Measurements from ENCODE around the gene CFAP157. TPM values are rescaled to one million over a fixed set of nuclear protein-coding genes. Genes with fewer than 3 reads are reported as not detected.
A peak's percentile ranks its signal among the peaks of the same experiment; 100 is the strongest.

Gene CFAP157
- total and polyA plus RNA-seq, 12 donors = 0.11 to 0.94 (median 0.29) TPM; not detected in 5

DNA sequence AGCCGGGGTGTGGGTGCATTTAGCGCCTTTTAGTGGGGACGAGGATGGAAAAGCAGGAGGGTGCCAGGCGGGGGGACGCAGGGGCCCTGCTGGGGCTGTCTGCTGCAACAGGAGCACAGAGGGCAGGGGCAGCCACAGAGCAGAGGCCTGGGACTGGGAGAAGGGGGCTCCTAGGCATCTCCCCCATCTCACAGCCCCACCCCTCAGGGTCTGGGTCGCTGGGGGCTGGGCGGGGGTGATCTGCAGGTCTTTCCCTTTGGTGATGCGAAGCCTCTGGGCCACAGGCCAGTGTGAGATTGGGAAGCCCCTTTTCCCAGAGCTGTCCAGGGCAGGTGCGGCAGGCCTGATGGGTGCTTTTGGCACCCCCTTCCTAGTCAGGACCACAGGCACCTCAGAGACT, 23.5 kb downstream of the CFAP157 start:
- intact Hi-C loops (cut with DNase I) = loop anchor here (5.0 to 10.0 kb wide), 3 partner anchors 138 to 225 kb away; no protein-coding TSS in a partner anchor
- Histone ChIP-seq H3K36me3 (replicated peaks in 1 of 2) (peaks cover 0 to 20% of the 10 kb centered on the region in 2 donors), H3K27ac (peak overlapping the region in 2 of 5 donors; percentile 18 to 54), H3K4me1 (replicated peaks in 1 of 2) (peaks cover 6 to 13% of the 10 kb centered on the region in 2 donors), H3K4me3 (no peak overlapping the region), H3K9me3 (replicated peaks in 1 of 3) (no peaks in the 10 kb centered on the region), H3K27me3 (no peaks in the 10 kb centered on the region)
- DNase-seq = no peak
- WGBS, 4 donors = 90 to 95% (median 91%) methylated on average over 5 to 9 of the region's 9 CpGs
- no peak for TF ChIP-seq POLR2A (IDR thresholded peaks at IDR 0.05)
- TF ChIP-seq, protein P1, sequence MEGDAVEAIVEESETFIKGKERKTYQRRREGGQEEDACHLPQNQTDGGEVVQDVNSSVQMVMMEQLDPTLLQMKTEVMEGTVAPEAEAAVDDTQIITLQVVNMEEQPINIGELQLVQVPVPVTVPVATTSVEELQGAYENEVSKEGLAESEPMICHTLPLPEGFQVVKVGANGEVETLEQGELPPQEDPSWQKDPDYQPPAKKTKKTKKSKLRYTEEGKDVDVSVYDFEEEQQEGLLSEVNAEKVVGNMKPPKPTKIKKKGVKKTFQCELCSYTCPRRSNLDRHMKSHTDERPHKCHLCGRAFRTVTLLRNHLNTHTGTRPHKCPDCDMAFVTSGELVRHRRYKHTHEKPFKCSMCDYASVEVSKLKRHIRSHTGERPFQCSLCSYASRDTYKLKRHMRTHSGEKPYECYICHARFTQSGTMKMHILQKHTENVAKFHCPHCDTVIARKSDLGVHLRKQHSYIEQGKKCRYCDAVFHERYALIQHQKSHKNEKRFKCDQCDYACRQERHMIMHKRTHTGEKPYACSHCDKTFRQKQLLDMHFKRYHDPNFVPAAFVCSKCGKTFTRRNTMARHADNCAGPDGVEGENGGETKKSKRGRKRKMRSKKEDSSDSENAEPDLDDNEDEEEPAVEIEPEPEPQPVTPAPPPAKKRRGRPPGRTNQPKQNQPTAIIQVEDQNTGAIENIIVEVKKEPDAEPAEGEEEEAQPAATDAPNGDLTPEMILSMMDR (IDR thresholded peaks at IDR 0.05) = no peak

DNA sequence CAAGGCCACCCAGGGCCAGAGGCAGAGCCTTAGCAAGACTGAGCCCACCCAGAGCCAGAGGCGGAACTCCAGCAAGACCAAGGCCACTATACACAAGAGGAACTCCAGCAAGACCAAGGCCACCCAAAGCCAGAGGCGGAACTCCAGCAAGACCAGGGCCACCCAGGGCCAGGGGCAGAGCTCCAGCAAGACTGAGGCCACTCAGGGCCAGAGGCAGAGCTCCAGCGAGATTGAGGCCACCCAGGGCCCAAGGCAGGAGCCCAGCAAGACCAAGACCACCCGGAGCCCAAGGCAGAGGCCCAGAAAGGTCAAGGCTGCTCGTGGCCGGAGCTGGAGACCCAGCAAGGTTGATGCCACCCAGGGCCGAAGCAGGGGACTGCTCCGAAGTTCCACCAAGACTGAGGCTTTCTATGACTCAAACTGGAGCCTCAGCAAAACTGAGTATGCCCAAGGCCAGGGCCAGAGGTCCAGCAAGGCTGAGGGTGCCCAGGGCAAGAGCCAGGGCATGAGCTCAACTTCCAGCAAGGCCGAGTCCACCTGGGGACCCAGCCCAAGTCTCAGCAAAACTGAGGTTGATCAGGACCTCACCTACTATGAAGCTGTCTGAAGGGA, 24.1 kb downstream of the CFAP157 start:
- no peak for TF ChIP-seq POLR2A (IDR thresholded peaks at IDR 0.05)
- TF ChIP-seq, protein P1 (IDR thresholded peaks at IDR 0.05) = no peak
- peak overlapping the region in 2 of 5 donors; percentile 18 to 54 for H3K27ac ChIP-seq
- peaks cover 0 to 20% of the 10 kb centered on the region in 2 donors for H3K36me3 ChIP-seq (replicated peaks in 1 of 2)
- 46 to 58% (median 50%) methylated on average over 3 to 9 of the region's 9 CpGs for WGBS, 4 donors
- intact Hi-C loops (cut with DNase I) = loop anchor here (5.0 to 10.0 kb wide), 3 partner anchors 139 to 226 kb away; no protein-coding TSS in a partner anchor
- H3K4me3 ChIP-seq = no peak overlapping the region
- H3K9me3 ChIP-seq (replicated peaks in 1 of 3) = no peaks in the 10 kb centered on the region
- peak in 3 of 7 donors; percentile 55 to 60 (median 57) for DNase-seq
- H3K4me1 ChIP-seq (replicated peaks in 1 of 2) = peaks cover 6 to 13% of the 10 kb centered on the region in 2 donors
- no peaks in the 10 kb centered on the region for H3K27me3 ChIP-seq

- TF ChIP-seq POLR2A (IDR thresholded peaks at IDR 0.05) = no peak
- TF ChIP-seq, protein P1 (IDR thresholded peaks at IDR 0.05) = no peak
- intact Hi-C loops (cut with DNase I) = loop anchor here (5.0 to 10.0 kb wide), 3 partner anchors 140 to 227 kb away; no protein-coding TSS in a partner anchor
- no peaks in the 10 kb centered on the region for H3K9me3 ChIP-seq (replicated peaks in 1 of 3)
- H3K36me3 ChIP-seq (replicated peaks in 1 of 2) = peaks cover 0 to 20% of the 10 kb centered on the region in 2 donors
- 72 to 89% (median 83%) methylated on average over 12 to 16 of the region's 16 CpGs for WGBS, 4 donors
- no peak overlapping the region for H3K4me3 ChIP-seq
- no peak overlapping the region for H3K27ac ChIP-seq
- no peaks in the 10 kb centered on the region for H3K27me3 ChIP-seq
- DNase-seq = no peak
- peaks cover 6 to 13% of the 10 kb centered on the region in 2 donors for H3K4me1 ChIP-seq (replicated peaks in 1 of 2)
These were observed 25.1 kb downstream of the CFAP157 start for GRCh38 chr9:127731938-127732337.

GRCh38 chr9:127732444-127732843, 25.7 kb downstream of the CFAP157 start:
- Histone ChIP-seq H3K27ac (no peak overlapping the region), H3K9me3 (replicated peaks in 1 of 3) (no peaks in the 10 kb centered on the region), H3K4me3 (no peak overlapping the region), H3K36me3 (replicated peaks in 1 of 2) (peaks cover 0 to 20% of the 10 kb centered on the region in 2 donors), H3K4me1 (replicated peaks in 1 of 2) (peaks cover 6 to 13% of the 10 kb centered on the region in 2 donors), H3K27me3 (no peaks in the 10 kb centered on the region)
- DNase-seq = no peak
- intact Hi-C loops (cut with DNase I) = loop anchor here (5.0 to 10.0 kb wide), 3 partner anchors 140 to 228 kb away; no protein-coding TSS in a partner anchor
- WGBS, 4 donors = 87 to 96% (median 95%) methylated on average over 3 to 21 of the region's 21 CpGs
- TF ChIP-seq, protein P1 (IDR thresholded peaks at IDR 0.05) = no peak
- no peak for TF ChIP-seq POLR2A (IDR thresholded peaks at IDR 0.05)
